Glutamatergic neuron (in vitro differentiated cells): ENCODE data around the gene CLASP2. TPM values are rescaled to one million over a fixed set of nuclear protein-coding genes. Genes with fewer than 3 reads are reported as not detected.

ENCODE experiments used
- DNase-seq: peaks from one replicate; pipeline ENCODE4 v3.0.0; 2022
- H3K27ac Mint-ChIP-seq: one replicate; pipeline ENCODE4 v1.8.0; 2020; ENCODE audit warnings: mild to moderate bottlenecking, mixed read lengths, inconsistent platforms; ENCODE audit not compliant: unreplicated experiment
- H3K27me3 Mint-ChIP-seq: one replicate; pipeline ENCODE4 v1.8.0; 2020; ENCODE audit warnings: mild to moderate bottlenecking, moderate library complexity, mixed read lengths, inconsistent platforms; ENCODE audit not compliant: unreplicated experiment
- H3K36me3 Mint-ChIP-seq: one replicate; pipeline ENCODE4 v1.8.0; 2020; ENCODE audit warnings: mild to moderate bottlenecking, mixed read lengths, inconsistent platforms; ENCODE audit not compliant: unreplicated experiment
- H3K4me1 Mint-ChIP-seq: one replicate; pipeline ENCODE4 v1.8.0; 2020; ENCODE audit warnings: mild to moderate bottlenecking, low read depth, mixed read lengths, inconsistent platforms; ENCODE audit not compliant: unreplicated experiment
- H3K4me3 Mint-ChIP-seq: one replicate; pipeline ENCODE4 v1.8.0; 2020; ENCODE audit warnings: mild to moderate bottlenecking, mixed read lengths, inconsistent platforms; ENCODE audit not compliant: unreplicated experiment
- H3K9me3 Mint-ChIP-seq: one replicate; pipeline ENCODE4 v1.8.0; 2020; ENCODE audit warnings: mild to moderate bottlenecking, moderate library complexity, mixed read lengths, inconsistent platforms; ENCODE audit not compliant: unreplicated experiment
- CTCF ChIP-seq: fragments of 200-600 bp; sonication (generic); IDR thresholded peaks from one replicate; pipeline ENCODE4 v1.5.0; 2021; ENCODE audit not compliant: partially characterized antibody, unreplicated experiment
- total RNA-seq: library from RNA; stranded (reverse); fragmentation: NEBNext Ultra II Directional; extraction: Animal tissue kit (Norgen Biotek cat#: 25700); gene quantifications from one replicate; pipeline ENCODE4 v1.2.1, GENCODE V29; 2021; ENCODE audit not compliant: unreplicated experiment

CLASP2 gene
- total RNA-seq, 1 donor from 2014 or later = 384 TPM

GRCh38 chr3:33699275-33699674 is 18.8 kb downstream of the CLASP2 start:
- no peak for DNase-seq
- Mint-ChIP-seq H3K36me3 (peaks cover 43% of the 10 kb centered on the region), H3K4me1 (no peaks in the 10 kb centered on the region), H3K27ac (no peak overlapping the region), H3K27me3 (no peaks in the 10 kb centered on the region), H3K9me3 (peaks cover 5% of the 10 kb centered on the region), H3K4me3 (no peak overlapping the region)
- no peak for TF ChIP-seq CTCF

- Mint-ChIP-seq H3K4me1 (no peaks in the 10 kb centered on the region), H3K4me3 (no peak overlapping the region), H3K27ac (no peak overlapping the region), H3K9me3 (peaks cover 1% of the 10 kb centered on the region), H3K36me3 (peaks cover 14% of the 10 kb centered on the region), H3K27me3 (no peaks in the 10 kb centered on the region)
- no peak for TF ChIP-seq CTCF
- no peak for DNase-seq
Observed at GRCh38 chr3:33694944-33695343, 23.1 kb downstream of the CLASP2 start.

DNA sequence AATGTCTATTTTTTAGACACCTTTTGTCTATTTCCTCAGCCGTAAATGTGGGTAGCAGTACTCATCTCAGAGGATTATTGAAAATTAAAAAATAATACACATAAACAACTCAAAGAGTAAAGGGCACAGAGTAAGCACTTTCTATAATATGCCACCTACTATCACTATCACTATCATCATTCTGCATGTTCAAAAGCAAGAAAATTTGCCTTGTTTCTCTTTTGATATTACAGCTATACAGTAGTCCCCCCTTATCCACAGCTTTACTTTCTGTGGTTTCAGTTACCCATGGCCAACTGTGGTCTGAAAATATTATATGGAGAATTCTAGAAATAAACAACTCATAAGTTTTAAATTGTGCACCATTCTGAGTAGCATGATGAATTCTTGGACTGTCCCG is 27.7 kb downstream of the CLASP2 start:
- no peak for TF ChIP-seq CTCF
- no peak for DNase-seq
- no peaks in the 10 kb centered on the region for H3K4me1 Mint-ChIP-seq
- H3K36me3 Mint-ChIP-seq = no peaks in the 10 kb centered on the region
- no peaks in the 10 kb centered on the region for H3K27me3 Mint-ChIP-seq
- H3K4me3 Mint-ChIP-seq = no peak overlapping the region
- peaks cover 1% of the 10 kb centered on the region for H3K9me3 Mint-ChIP-seq
- no peak overlapping the region for H3K27ac Mint-ChIP-seq

DNA sequence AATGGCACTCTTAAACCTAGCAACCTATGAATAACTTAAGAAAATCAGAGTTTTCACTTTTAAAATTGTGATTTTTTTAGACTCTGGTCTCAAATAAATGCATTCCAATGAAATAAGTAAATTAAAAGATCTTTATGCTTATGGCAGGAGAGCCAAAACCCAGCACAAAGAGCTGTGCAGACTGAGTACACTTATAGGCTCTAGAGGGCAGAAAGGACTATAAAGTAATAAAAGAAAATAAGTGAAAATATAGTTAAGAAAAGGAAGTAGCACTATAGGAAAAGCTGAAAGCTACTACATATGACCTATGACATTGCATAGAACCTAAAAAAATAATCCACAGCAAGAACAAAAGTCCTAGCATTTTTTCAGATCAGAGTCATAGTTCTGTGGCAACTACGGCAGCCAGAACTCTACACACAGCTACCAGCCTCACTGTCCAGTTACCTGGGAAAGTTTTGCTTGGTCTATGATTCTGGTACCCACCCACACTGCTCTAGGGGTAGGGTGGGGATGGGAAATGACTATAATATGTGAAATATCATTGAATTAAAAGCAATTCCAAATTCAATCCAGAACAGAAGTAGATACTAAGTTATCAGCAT is 30.5 kb downstream of the CLASP2 start:
- no peak overlapping the region for H3K27ac Mint-ChIP-seq
- H3K36me3 Mint-ChIP-seq = no peaks in the 10 kb centered on the region
- TF ChIP-seq CTCF = no peak
- H3K27me3 Mint-ChIP-seq = no peaks in the 10 kb centered on the region
- no peaks in the 10 kb centered on the region for H3K4me1 Mint-ChIP-seq
- H3K4me3 Mint-ChIP-seq = no peak overlapping the region
- no peak for DNase-seq
- no peaks in the 10 kb centered on the region for H3K9me3 Mint-ChIP-seq

DNA sequence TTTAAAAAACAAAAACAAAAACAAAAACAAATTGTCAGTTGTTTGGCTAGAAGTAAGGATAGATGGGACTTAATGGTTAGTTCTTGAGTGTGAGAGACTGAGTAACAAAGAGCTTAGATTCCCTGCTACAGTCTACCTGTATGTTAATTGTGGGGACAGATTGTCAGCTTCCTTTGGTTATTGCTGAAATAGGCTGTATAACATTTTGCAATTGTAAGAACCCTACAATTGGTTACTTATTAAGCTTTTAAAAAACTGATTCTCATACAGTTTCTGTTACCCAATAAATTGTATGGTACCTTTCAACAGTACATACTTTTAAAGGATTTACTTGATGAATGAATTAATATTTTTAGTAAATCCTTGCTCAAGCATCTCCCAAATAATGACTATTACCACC is 35.3 kb downstream of the CLASP2 start:
- H3K9me3 Mint-ChIP-seq = peaks cover 2% of the 10 kb centered on the region
- no peaks in the 10 kb centered on the region for H3K4me1 Mint-ChIP-seq
- peaks cover 4% of the 10 kb centered on the region for H3K36me3 Mint-ChIP-seq
- H3K27ac Mint-ChIP-seq = no peak overlapping the region
- no peak for DNase-seq
- no peak overlapping the region for H3K4me3 Mint-ChIP-seq
- TF ChIP-seq CTCF = no peak
- no peaks in the 10 kb centered on the region for H3K27me3 Mint-ChIP-seq
